Activated CD4-positive, alpha-beta memory T cell treated with anti-CD3 and anti-CD28 coated beads, Interleukin-2, amount 10 ng/mL, durations not matched to agents 7 days and 5 days (primary cell): Measurements from ENCODE around the gene CLIP2. TPM values are rescaled to one million over a fixed set of nuclear protein-coding genes. Genes with fewer than 3 reads are reported as not detected.

Experiments
- CTCF ChIA-PET: fragments of 350-600 bp; sonication (Branson Sonifier 250); formaldehyde crosslinking; loops from one replicate; lab custom pipeline; 2021; ENCODE audit warnings: antibody characterized with exemption, inconsistent platforms; lab: Charles Lee
- POLR2A ChIA-PET: fragments of 350-600 bp; sonication (Branson Sonifier 250); formaldehyde crosslinking; loops from one replicate; lab custom pipeline; 2021; ENCODE audit warnings: antibody characterized with exemption; lab: Charles Lee
- DNase-seq: peaks from one replicate; pipeline ENCODE4 v3.0.0-alpha.2; 2020
- H3K27ac Mint-ChIP-seq: one replicate; pipeline ENCODE4 v1.8.0; 2021; ENCODE audit warnings: mild to moderate bottlenecking, mixed read lengths
- H3K27me3 Mint-ChIP-seq: one replicate; pipeline ENCODE4 v1.8.0; 2021; ENCODE audit warnings: mixed read lengths
- H3K36me3 Mint-ChIP-seq: one replicate; pipeline ENCODE4 v1.8.0; 2021; ENCODE audit warnings: low read depth, mixed read lengths
- H3K4me1 Mint-ChIP-seq: one replicate; pipeline ENCODE4 v1.8.0; 2021; ENCODE audit warnings: mixed read lengths
- H3K4me3 Mint-ChIP-seq: one replicate; pipeline ENCODE4 v1.8.0; 2021; ENCODE audit warnings: mild to moderate bottlenecking, mixed read lengths
- H3K9me3 Mint-ChIP-seq: one replicate; pipeline ENCODE4 v1.8.0; 2021; ENCODE audit warnings: mixed read lengths
- total RNA-seq, 2 experiments: library from RNA; stranded (reverse); gene quantifications; one replicate each; pipeline ENCODE4 v1.2.3, GENCODE V29; 2021

The CLIP2 gene
- total RNA-seq, 2 experiments from 2014 or later, result 1.6 TPM

DNA sequence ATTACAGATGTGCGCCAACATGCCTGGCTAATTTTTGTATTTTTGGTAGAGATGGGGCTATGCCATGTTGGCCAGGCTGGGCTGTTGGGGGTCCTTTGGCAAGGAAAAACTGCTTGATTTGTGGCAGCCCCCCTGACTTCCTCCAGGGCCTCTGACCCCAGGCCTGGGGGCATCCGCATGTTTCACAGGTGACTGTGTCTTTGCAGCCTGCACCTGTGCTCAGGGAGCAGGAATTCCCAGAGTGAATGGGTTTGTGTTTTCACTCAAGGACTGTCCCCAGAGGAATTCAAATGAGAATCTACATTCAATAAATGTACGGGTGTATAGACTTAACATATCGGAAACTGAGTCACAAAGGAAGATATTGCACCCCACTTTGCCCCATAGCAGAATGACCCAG, 11.6 kb upstream of the CLIP2 start:
- Mint-ChIP-seq H3K4me1 (peaks cover 7% of the 10 kb centered on the region), H3K36me3 (no peaks in the 10 kb centered on the region), H3K27me3 (peaks cover 5% of the 10 kb centered on the region), H3K27ac (no peak overlapping the region), H3K9me3 (no peaks in the 10 kb centered on the region), H3K4me3 (no peak overlapping the region)
- CTCF ChIA-PET, result no interaction called here
- POLR2A ChIA-PET, result no interaction called here
- no peak for DNase-seq

DNA sequence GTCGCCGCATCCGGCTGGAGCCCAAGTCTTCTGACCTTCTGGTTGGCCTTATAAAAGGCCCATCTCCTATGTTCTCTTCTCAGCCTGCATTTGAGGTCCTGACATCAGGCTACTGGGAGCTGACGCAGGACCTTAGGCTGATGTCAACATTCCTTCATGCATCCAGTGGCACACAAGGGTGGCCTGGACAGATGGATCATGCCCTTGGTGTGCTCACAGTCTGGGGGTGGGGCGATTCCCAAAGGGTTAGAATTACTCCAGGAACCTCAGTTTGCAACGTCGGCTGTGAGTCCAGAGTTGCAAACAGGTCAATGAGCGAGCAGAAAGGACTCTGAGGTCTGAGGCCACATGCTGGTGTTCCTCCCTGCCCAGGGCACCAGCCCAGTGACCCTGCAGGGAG, 8.2 kb upstream of the CLIP2 start:
- Mint-ChIP-seq H3K4me3 (no peak overlapping the region), H3K36me3 (no peaks in the 10 kb centered on the region), H3K27me3 (peaks cover 7% of the 10 kb centered on the region), H3K9me3 (no peaks in the 10 kb centered on the region), H3K4me1 (peaks cover 4% of the 10 kb centered on the region), H3K27ac (no peak overlapping the region)
- ChIA-PET CTCF (interaction anchor here (0.9 kb wide), 1 partner anchor 120 kb away, joined by 3 read pairs; no protein-coding TSS in a partner anchor), POLR2A (no interaction called here)
- DNase-seq, result no peak

DNA sequence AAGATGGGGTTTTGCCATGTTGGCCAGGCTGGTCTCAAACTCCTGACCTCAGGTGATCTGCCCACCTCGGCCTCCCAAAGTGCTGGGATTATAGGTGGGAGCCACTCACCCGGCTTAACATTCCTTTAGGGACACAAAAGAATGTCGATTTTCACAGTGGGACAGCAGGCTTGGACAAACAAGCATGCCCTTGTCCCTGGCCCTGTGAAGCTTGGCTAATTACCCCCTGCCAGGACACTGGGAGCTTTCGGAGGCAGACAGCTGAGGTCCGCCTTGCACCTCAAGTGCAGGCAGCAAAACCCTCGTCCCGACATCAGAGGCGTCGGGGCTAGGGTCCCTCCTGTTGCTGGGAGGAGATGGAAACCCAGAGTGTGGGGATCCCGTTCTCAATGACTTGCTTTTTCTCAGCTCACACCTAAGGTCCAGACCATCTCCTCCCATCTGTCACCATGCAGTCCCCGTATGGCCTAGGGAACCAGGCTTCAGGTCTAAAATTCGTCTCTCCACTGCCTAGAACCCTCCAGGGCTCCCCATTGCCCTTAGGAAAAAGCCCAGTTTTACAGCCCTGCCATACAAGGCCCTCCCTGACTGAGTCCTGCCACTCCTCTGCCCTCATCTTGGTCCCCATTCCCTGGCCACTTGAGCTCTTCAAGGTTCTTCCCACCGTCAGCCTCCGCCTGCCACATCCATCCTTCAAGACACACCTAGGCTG, 6.3 kb upstream of the CLIP2 start:
- Mint-ChIP-seq H3K9me3 (no peaks in the 10 kb centered on the region), H3K27me3 (peaks cover 12% of the 10 kb centered on the region), H3K27ac (no peak overlapping the region), H3K36me3 (no peaks in the 10 kb centered on the region), H3K4me1 (peaks cover 4% of the 10 kb centered on the region), H3K4me3 (no peak overlapping the region)
- POLR2A ChIA-PET, result no interaction called here
- CTCF ChIA-PET, result no interaction called here
- DNase-seq, result no peak

DNA sequence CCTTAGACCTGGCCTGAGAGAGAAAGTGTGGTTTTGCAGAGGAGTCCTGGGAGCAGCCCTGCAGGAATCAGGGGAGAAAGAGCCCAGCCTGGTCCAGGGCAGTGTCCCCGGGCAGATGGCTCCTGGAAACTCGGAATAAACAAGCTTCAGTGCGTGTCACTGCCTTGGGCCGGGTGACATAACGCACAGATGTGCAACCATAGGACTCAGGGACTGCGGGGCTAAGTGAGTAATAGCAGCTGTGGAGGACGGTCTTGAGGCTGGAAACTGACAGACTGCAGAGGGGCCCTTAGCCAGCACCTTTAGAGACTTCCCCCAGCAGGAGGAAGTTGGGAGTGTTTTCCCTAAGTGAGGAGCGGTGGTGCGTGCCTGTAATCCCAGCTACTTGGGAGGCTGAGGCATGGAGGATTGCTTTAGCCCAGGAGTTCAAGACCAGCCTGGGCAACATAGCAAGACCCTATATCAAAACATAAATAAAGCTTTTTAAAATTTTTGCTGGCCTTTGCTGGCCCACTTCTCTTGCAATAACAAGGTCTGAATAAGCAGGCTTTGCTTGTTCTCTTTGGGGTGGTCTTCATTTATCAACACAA, 5.3 kb upstream of the CLIP2 start:
- Mint-ChIP-seq H3K4me1 (peaks cover 14% of the 10 kb centered on the region), H3K36me3 (no peaks in the 10 kb centered on the region), H3K27ac (no peak overlapping the region), H3K9me3 (no peaks in the 10 kb centered on the region), H3K4me3 (no peak overlapping the region), H3K27me3 (peaks cover 19% of the 10 kb centered on the region)
- no peak for DNase-seq
- ChIA-PET CTCF (interaction anchor here (2.2 kb wide), 1 partner anchor 77 kb away, joined by 7 read pairs; no protein-coding TSS in a partner anchor), POLR2A (no interaction called here)

DNA sequence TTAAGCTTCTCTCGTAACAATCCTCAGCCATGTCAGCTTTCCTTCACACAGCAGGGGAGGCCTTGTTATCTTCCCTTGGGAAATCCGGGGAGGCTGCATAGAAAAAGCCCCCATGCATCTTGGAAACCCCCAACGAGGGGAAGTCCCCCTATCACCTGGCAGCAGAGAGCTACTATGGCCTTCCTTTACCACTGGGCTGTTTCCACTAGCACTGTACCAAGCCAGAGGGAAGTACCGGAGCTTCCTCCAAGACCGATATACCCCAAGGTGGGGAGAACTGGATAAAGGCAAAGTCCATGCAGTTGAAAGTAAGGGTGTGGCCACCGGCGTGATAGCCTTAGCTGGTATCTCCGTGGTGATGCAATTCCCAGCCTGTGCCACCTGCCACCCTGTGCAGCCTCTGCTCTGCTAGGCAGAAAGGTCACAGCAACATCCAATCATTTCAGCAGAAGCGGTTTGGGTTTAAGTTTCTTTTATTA, 4.4 kb upstream of the CLIP2 start:
- CTCF ChIA-PET, result interaction anchor here (0.5 to 2.2 kb wide), 3 partner anchors 12 to 115 kb away, joined by 3 to 7 read pairs (median 4); no protein-coding TSS in a partner anchor
- H3K4me1 Mint-ChIP-seq, result peaks cover 13% of the 10 kb centered on the region
- no peak for DNase-seq
- H3K36me3 Mint-ChIP-seq, result no peaks in the 10 kb centered on the region
- H3K27me3 Mint-ChIP-seq, result peaks cover 19% of the 10 kb centered on the region
- no peaks in the 10 kb centered on the region for H3K9me3 Mint-ChIP-seq
- POLR2A ChIA-PET, result no interaction called here
- no peak overlapping the region for H3K4me3 Mint-ChIP-seq
- no peak overlapping the region for H3K27ac Mint-ChIP-seq

DNA sequence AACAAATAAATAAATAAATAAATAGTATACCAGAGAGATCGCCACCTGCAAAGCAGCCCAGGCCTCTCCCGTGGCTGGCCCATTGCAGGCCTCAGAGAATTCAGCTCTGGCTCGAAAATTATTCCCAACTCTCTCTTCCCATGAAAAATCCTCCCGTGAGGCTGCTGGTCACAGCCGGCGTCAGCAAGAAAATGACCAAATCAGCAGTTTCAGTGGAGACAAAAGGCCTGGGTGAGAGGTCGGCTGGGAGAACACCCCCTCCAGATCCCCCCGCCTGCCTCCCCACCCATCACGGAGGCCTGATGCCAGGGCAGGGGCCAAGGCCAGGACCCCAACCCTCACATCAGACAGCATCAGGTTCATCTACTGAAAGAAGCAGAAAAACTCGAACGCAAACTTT, 3.1 kb upstream of the CLIP2 start:
- H3K9me3 Mint-ChIP-seq, result no peaks in the 10 kb centered on the region
- no peak overlapping the region for H3K4me3 Mint-ChIP-seq

DNA sequence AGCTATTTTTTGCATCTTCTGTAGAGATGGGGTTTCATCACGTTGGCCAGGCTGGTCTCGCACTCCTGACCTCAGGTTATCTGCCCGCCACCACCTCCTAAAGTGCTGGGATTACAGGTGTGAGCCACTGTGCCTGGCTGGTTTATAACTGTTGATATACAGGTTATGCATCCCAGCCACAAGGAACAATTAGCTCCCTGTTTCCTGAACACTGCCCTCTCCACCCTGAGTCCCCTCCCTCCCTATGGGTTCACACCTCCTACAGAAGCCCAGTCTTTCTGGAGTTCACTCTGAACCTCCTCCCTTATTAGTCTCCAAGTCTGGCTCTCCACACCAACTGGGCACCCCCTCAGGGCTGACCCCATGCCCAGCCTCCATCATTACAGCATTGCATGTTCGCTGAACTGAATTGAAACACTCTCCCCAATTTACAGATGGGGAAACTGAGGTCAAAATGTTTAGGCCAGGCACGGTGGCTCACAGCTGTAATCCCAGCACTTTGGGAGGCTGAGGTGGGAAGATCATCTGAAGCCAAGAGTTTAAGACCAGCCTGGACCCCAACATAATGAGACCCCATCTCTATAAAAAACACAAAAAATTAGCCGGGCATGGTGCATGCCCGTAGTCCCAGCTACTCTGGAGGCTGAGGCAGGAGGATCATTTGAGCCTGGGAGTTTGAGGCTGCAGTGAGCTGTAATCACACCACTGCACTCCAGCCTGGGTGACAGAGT, 1.7 kb upstream of the CLIP2 start:
- no peaks in the 10 kb centered on the region for H3K9me3 Mint-ChIP-seq
- H3K27me3 Mint-ChIP-seq, result peaks cover 35% of the 10 kb centered on the region
- no peak overlapping the region for H3K27ac Mint-ChIP-seq
- no peaks in the 10 kb centered on the region for H3K36me3 Mint-ChIP-seq
- H3K4me3 Mint-ChIP-seq, result no peak overlapping the region
- POLR2A ChIA-PET, result interaction anchor here (1.3 to 2.1 kb wide), 3 partner anchors 8 to 33 kb away, joined by 4 to 7 read pairs (median 4); partner anchors contain the start of gene RFC2
- CTCF ChIA-PET, result interaction anchor here (0.7 to 1.9 kb wide), 5 partner anchors 12 to 113 kb away, joined by 3 to 6 read pairs (median 4); no protein-coding TSS in a partner anchor
- peaks cover 17% of the 10 kb centered on the region for H3K4me1 Mint-ChIP-seq
- no peak for DNase-seq

More for the DNA sequence above, 3.1 kb upstream of the CLIP2 start:
- Mint-ChIP-seq H3K36me3 (no peaks in the 10 kb centered on the region), H3K27ac (no peak overlapping the region), H3K27me3 (peaks cover 26% of the 10 kb centered on the region), H3K4me1 (peaks cover 17% of the 10 kb centered on the region)
- POLR2A ChIA-PET, result no interaction called here
- DNase-seq, result no peak
- CTCF ChIA-PET, result interaction anchor here (2.2 kb wide), 1 partner anchor 80 kb away, joined by 7 read pairs; no protein-coding TSS in a partner anchor

DNA sequence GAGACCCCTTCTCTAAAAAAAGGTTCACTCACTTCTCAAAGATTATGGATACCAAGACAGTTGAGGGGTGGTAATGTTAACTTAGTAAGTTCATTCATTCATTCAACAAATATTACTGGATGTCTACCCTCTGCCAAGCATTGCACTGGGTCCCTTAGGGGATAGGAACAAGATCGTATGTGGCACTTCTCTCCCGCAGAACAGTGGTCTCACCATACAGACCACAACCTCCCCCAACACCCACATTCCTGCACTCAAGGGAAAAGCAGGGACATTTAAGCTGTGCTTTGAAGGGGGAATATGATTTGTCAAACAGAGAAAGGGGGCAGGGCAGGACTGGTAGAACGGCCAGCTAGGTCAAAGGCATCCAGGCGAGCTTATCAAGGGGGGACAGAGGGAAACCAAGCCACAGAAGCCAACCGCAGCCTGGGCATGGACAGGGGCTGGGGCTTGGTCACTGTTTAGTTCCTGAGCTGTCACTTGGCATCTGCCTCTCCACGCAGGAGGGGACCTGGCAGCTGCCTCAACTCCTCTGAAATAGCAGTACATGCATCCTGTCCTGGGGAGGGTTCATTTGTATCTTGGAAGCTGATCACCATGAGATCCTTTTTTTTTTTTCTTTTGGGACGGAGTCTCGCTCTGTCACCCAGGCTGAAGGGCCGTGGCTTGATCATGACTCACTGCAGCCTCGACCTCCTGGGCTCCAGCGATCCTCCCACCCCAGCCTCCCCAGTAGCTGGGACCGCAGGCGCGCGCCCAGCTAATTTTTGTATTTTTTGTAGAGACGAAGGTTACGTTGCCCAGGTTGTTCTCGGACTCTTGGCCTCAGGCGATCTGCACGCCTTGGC, 949 bp upstream of the CLIP2 start:
- Mint-ChIP-seq H3K9me3 (no peaks in the 10 kb centered on the region), H3K4me3 (peak overlapping the region; percentile 71), H3K27ac (no peak overlapping the region), H3K27me3 (peaks cover 36% of the 10 kb centered on the region), H3K4me1 (peaks cover 18% of the 10 kb centered on the region), H3K36me3 (no peaks in the 10 kb centered on the region)
- DNase-seq, result no peak
- CTCF ChIA-PET, result interaction anchor here (0.9 to 1.9 kb wide), 4 partner anchors 13 to 81 kb away, joined by 3 to 6 read pairs (median 4); no protein-coding TSS in a partner anchor
- POLR2A ChIA-PET, result interaction anchor here (0.8 to 2.1 kb wide), 5 partner anchors 9 to 51 kb away, joined by 3 to 7 read pairs (median 4); partner anchors contain the start of gene RFC2

DNA sequence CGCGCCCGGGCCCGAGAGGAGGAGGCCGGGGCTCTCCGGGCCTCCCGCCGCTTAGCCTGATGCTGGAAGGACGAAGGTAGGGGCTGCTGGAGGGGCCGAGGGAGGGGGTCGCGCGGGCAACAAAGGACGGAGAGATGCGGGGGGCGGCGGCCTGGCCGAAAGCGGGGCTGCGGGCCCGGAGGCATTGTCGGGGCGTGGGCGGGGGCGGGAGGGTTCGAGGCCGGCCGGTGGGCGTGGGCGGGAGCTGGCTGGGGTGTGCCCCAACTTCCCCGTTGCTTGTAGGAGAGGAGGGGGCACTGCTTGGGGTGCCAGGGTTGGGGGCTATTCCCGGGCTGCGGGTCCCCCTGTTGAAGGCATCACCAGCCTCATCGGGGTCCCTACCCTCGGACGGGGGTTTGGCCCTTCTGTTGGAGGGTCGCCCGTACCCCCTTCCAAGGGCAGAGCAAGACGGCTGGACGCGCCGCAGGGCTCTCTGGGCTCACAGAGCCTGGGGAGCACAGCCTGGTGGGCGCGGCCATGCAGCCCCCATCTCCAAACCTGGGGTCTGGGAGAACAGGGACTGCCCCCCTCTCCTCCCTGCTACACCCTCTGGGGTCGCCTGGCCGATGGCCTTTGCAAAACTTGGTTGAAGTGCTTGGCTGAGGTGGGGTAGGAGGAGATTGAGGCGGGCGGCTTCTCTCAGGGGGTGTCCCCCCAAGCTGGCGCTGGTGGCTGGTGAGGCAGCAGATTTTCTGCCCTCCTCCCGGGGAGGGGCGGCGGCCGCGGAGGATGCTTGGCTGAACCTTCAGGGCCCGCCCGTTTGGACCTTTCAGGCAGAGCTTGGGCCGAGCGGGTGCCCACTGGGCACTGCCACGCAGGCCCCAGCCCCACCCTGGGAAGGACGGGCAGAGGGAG, 699 bp downstream of the CLIP2 start:
- H3K9me3 Mint-ChIP-seq, result no peaks in the 10 kb centered on the region
- no peaks in the 10 kb centered on the region for H3K36me3 Mint-ChIP-seq
- ChIA-PET POLR2A (interaction anchor here (0.7 to 2.1 kb wide), 5 partner anchors 14 to 116 kb away, joined by 3 to 7 read pairs (median 3); partner anchors contain the start of gene EIF4H), CTCF (no interaction called here)
- no peak overlapping the region for H3K27ac Mint-ChIP-seq
- H3K4me3 Mint-ChIP-seq, result peak overlapping the region; percentile 21
- peaks cover 42% of the 10 kb centered on the region for H3K27me3 Mint-ChIP-seq
- no peak for DNase-seq
- peaks cover 22% of the 10 kb centered on the region for H3K4me1 Mint-ChIP-seq

DNA sequence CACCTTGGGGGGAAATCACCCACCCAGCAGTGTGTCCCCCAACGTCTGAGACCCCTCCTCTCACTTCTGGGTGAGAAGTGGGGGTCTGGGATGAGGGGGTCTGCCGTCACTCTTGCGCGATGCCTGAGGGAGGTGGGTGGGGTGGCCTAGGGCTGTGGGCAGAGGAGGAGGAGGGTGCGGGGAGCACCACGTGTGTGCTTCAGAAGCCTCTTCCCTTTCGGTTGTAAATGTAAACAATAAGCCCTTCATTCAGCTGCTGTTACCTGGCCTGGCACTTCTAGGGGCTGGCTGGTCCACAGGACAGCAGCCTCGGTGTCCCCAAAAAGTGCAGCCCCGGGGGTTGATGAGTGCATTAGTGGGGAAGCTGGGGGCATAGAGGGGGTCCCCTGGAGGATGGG, 1.3 kb downstream of the CLIP2 start:
- H3K4me3 Mint-ChIP-seq, result peak overlapping the region; percentile 48
- H3K36me3 Mint-ChIP-seq, result no peaks in the 10 kb centered on the region
- CTCF ChIA-PET, result no interaction called here

DNA sequence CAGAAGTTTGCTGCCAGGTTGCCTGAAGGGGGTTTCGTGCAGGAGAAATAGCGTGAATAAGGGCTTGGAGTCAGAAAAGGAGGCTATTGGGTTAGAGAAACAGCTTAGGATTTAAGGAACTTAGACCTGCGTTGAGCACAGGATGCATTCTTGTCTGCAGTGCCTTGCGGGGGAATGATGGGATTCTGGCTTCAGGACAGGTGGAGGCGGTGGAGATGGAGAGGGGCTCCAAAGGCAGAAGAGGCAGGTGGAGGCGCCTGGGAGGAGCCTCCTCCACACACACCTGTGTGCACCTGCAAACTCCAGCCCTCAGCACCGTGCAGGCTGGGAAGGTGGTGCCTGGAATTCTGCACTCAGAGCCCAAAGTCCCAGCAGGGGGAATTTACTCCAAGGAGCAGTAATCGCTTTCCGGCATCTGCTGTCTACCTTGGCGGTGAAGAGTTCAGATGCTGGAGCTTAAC, 1.8 kb downstream of the CLIP2 start:
- H3K4me3 Mint-ChIP-seq, result no peak overlapping the region
- no peak for DNase-seq
- peaks cover 22% of the 10 kb centered on the region for H3K4me1 Mint-ChIP-seq
- H3K36me3 Mint-ChIP-seq, result no peaks in the 10 kb centered on the region
- H3K27me3 Mint-ChIP-seq, result peaks cover 44% of the 10 kb centered on the region
- no peak overlapping the region for H3K27ac Mint-ChIP-seq
- POLR2A ChIA-PET, result interaction anchor here (1.3 kb wide), 2 partner anchors 21 to 117 kb away, joined by 3 read pairs; partner anchors contain the start of gene EIF4H
- no peaks in the 10 kb centered on the region for H3K9me3 Mint-ChIP-seq
- CTCF ChIA-PET, result no interaction called here

More for the DNA sequence above, 1.3 kb downstream of the CLIP2 start:
- POLR2A ChIA-PET, result interaction anchor here (0.7 to 1.3 kb wide), 3 partner anchors 21 to 117 kb away, joined by 3 read pairs; partner anchors contain the start of gene EIF4H
- DNase-seq, result no peak
- Mint-ChIP-seq H3K4me1 (peaks cover 22% of the 10 kb centered on the region), H3K9me3 (no peaks in the 10 kb centered on the region), H3K27me3 (peaks cover 44% of the 10 kb centered on the region), H3K27ac (no peak overlapping the region)
